IMR-90 (cell line): Measurements from ENCODE around the gene GJC1. TPM values are rescaled to one million over a fixed set of nuclear protein-coding genes. Genes with fewer than 3 reads are reported as not detected.

ENCODE experiments used
- ATAC-seq: fragments of 200-7000 bp; cut with Tn5 transposase; 2 replicates; pipeline ENCODE4 v1.9.1; 2020; ENCODE audit warnings: low read depth, mild to moderate bottlenecking, moderate library complexity
- BruUV-seq: library from RNA; stranded (reverse); fragments of 400-500 nt; replicated peaks from 2 replicates; lab custom pipeline; 2021; lab: Mats Ljungman, UMichigan
- CTCF ChIA-PET: fragments of 300-600 bp; formaldehyde crosslinking; extraction: SDS; loops from one replicate; lab custom pipeline; 2021; ENCODE audit warnings: antibody characterized with exemption; lab: Yijun Ruan, JAX
- POLR2A ChIA-PET: fragments of 300-600 bp; sonication (Branson Sonifier 250); formaldehyde crosslinking; loops from one replicate; lab custom pipeline; 2022; ENCODE audit warnings: antibody characterized with exemption; ENCODE audit not compliant: unreplicated experiment; lab: Charles Lee
- DNase-seq: peaks from one replicate; pipeline ENCODE4 v3.0.0; 2013
- H2AFZ ChIP-seq: replicated peaks from 2 replicates; pipeline ENCODE3; 2013; ENCODE audit warnings: low read length, mild to moderate bottlenecking; ENCODE audit not compliant: poor library complexity
- H2AK5ac ChIP-seq: 2 replicates; pipeline ENCODE4 v1.6.1; 2013; ENCODE audit warnings: low read depth, low read length, inconsistent platforms
- H2AK9ac ChIP-seq: replicated peaks from 2 replicates; pipeline ENCODE3; 2013; ENCODE audit warnings: mild to moderate bottlenecking, low read depth, low read length, moderate library complexity; ENCODE audit not compliant: poor library complexity
- H2BK120ac ChIP-seq: 2 replicates; pipeline ENCODE4 v1.6.1; 2013; ENCODE audit warnings: low read depth, low read length, inconsistent platforms
- H2BK15ac ChIP-seq: 3 replicates; pipeline ENCODE4 v1.6.1; 2013; ENCODE audit warnings: low read depth, low read length, inconsistent platforms
- H2BK20ac ChIP-seq: 2 replicates; pipeline ENCODE4 v1.6.1; 2013; ENCODE audit warnings: low read depth, mild to moderate bottlenecking, inconsistent platforms, low read length, moderate library complexity
- H2BK5ac ChIP-seq: 2 replicates; pipeline ENCODE4 v1.6.1; 2013; ENCODE audit warnings: mild to moderate bottlenecking, low read depth, low read length, inconsistent platforms; ENCODE audit not compliant: poor library complexity, severe bottlenecking
- H3K14ac ChIP-seq: replicated peaks from 2 replicates; pipeline ENCODE4 v1.6.1; 2013; ENCODE audit warnings: low read depth, low read length, inconsistent platforms
- H3K18ac ChIP-seq: 2 replicates; pipeline ENCODE4 v1.6.1; 2013; ENCODE audit warnings: low read depth, low read length, control low read depth
- H3K23ac ChIP-seq: 2 replicates; pipeline ENCODE4 v1.6.1; 2013; ENCODE audit warnings: low read depth, low read length, inconsistent platforms
- H3K27ac ChIP-seq: 2 replicates; pipeline ENCODE4 v1.5.1; 2013; ENCODE audit warnings: mild to moderate bottlenecking, control low read depth, low read length; ENCODE audit not compliant: insufficient read depth
- H3K27me3 ChIP-seq: 2 replicates; pipeline ENCODE4 v1.6.1; 2013; ENCODE audit warnings: low read length; ENCODE audit not compliant: control insufficient read depth, insufficient read depth
- H3K36me3 ChIP-seq: 2 replicates; pipeline ENCODE4 v1.6.1; 2013; ENCODE audit warnings: low read length, mixed read lengths; ENCODE audit not compliant: control insufficient read depth, insufficient read depth
- H3K4ac ChIP-seq: 2 replicates; pipeline ENCODE4 v1.6.1; 2013; ENCODE audit warnings: low read depth, low read length, inconsistent platforms
- H3K4me1 ChIP-seq: 2 replicates; pipeline ENCODE4 v1.6.1; 2013; ENCODE audit warnings: low read length, mixed read lengths; ENCODE audit not compliant: control insufficient read depth, insufficient read depth
- H3K4me2 ChIP-seq: 2 replicates; pipeline ENCODE4 v1.6.1; 2013; ENCODE audit warnings: low read depth, mild to moderate bottlenecking, control low read depth, low read length, moderate library complexity
- H3K4me3 ChIP-seq: 2 replicates; pipeline ENCODE4 v1.5.1; 2013; ENCODE audit warnings: low read depth, mild to moderate bottlenecking, control low read depth, low read length, moderate library complexity; ENCODE audit not compliant: insufficient read depth
- H3K56ac ChIP-seq: 2 replicates; pipeline ENCODE4 v1.6.1; 2013; ENCODE audit warnings: low read length, inconsistent platforms; ENCODE audit not compliant: insufficient read depth; ENCODE audit errors: extremely low read depth
- H3K79me1 ChIP-seq, 2 experiments: 2 replicates each; pipeline ENCODE4 v1.6.1; 2013; ENCODE audit warnings: low read length in 2 of 2, inconsistent platforms in 1 of 2, low read depth in 1 of 2
- H3K9ac ChIP-seq: 2 replicates; pipeline ENCODE4 v1.6.1; 2013; ENCODE audit warnings: low read depth, low read length, control low read depth
- H3K9me1 ChIP-seq: 2 replicates; pipeline ENCODE4 v1.6.1; 2013; ENCODE audit warnings: low read length, inconsistent platforms; ENCODE audit not compliant: insufficient read depth
- H3K9me3 ChIP-seq: 2 replicates; pipeline ENCODE4 v1.6.1; 2013; ENCODE audit warnings: low read length; ENCODE audit not compliant: control insufficient read depth, insufficient read depth
- H4K20me1 ChIP-seq: 2 replicates; pipeline ENCODE4 v1.6.1; 2013; ENCODE audit warnings: low read length, inconsistent platforms; ENCODE audit not compliant: insufficient read depth
- H4K5ac ChIP-seq: 2 replicates; pipeline ENCODE4 v1.6.1; 2013; ENCODE audit warnings: mild to moderate bottlenecking, low read depth, low read length, control low read depth
- H4K8ac ChIP-seq, 2 experiments: 2 replicates each; pipeline ENCODE4 v1.6.1; 2013; ENCODE audit warnings: low read depth in 2 of 2, low read length in 2 of 2, control low read depth in 1 of 2, inconsistent platforms in 1 of 2
- H4K91ac ChIP-seq: 2 replicates; pipeline ENCODE4 v1.6.1; 2013; ENCODE audit warnings: low read depth, low read length, inconsistent platforms; ENCODE audit not compliant: insufficient read depth
- BHLHE40 ChIP-seq: fragments of 150-350 bp; IDR thresholded peaks from 2 replicates; pipeline ENCODE4 v1.6.1; 2016; ENCODE audit warnings: mild to moderate bottlenecking, low read depth, low read length
- CEBPB ChIP-seq: IDR thresholded peaks from 2 replicates; pipeline ENCODE4 v1.6.1; 2012; ENCODE audit warnings: low read depth, low read length, improper control_type of control experiment
- CHD1 ChIP-seq: IDR thresholded peaks from 2 replicates; pipeline ENCODE4 v1.6.1; 2012; ENCODE audit warnings: low read depth, low read length, improper control_type of control experiment
- ELK1 ChIP-seq: fragments of 150-350 bp; IDR thresholded peaks from 2 replicates; pipeline ENCODE4 v1.6.1; 2016; ENCODE audit warnings: low read depth, mild to moderate bottlenecking, low read length, moderate library complexity, borderline replicate concordance
- FOS ChIP-seq: fragments of 150-350 bp; IDR thresholded peaks from 2 replicates; pipeline ENCODE4 v1.6.1; 2016; ENCODE audit warnings: low read depth, low read length
- MAFK ChIP-seq: IDR thresholded peaks from 2 replicates; pipeline ENCODE4 v1.6.1; 2012; ENCODE audit warnings: low read depth, low read length, improper control_type of control experiment
- MAZ ChIP-seq: IDR thresholded peaks from 2 replicates; pipeline ENCODE4 v1.6.1; 2012; ENCODE audit warnings: low read depth, mild to moderate bottlenecking, low read length, improper control_type of control experiment, moderate library complexity, borderline replicate concordance
- MXI1 ChIP-seq: IDR thresholded peaks from 2 replicates; pipeline ENCODE4 v1.6.1; 2012; ENCODE audit warnings: low read depth, mild to moderate bottlenecking, low read length, moderate library complexity, borderline replicate concordance
- NFE2L2 ChIP-seq: fragments of 150-350 bp; IDR thresholded peaks from 2 replicates; pipeline ENCODE4 v1.6.1; 2016; ENCODE audit warnings: low read depth, mild to moderate bottlenecking, low read length
- POLR2A ChIP-seq: IDR thresholded peaks from 2 replicates; pipeline ENCODE4 v1.6.1; 2012; ENCODE audit warnings: mild to moderate bottlenecking, low read depth, low read length
- RAD21 ChIP-seq: IDR thresholded peaks from 2 replicates; pipeline ENCODE4 v1.6.1; 2012; ENCODE audit warnings: low read length, improper control_type of control experiment
- RCOR1 ChIP-seq: IDR thresholded peaks from 2 replicates; pipeline ENCODE4 v1.6.1; 2012; ENCODE audit warnings: mild to moderate bottlenecking, low read length, improper control_type of control experiment; ENCODE audit not compliant: insufficient replicate concordance
- RFX5 ChIP-seq: IDR thresholded peaks from 2 replicates; pipeline ENCODE4 v1.8.0; 2012; ENCODE audit warnings: low read depth, mild to moderate bottlenecking, low read length, moderate library complexity
- SMC3 ChIP-seq: fragments of 150-350 bp; IDR thresholded peaks from 2 replicates; pipeline ENCODE4 v1.6.1; 2016; ENCODE audit warnings: low read depth, mild to moderate bottlenecking, antibody characterized with exemption, low read length, moderate library complexity
- WGBS, 2 experiments: methylation state at CpG; one replicate each; pipeline versions ENCODE4 v1.1.5 to v1.1.7; 2013; ENCODE audit warnings: missing lambda C conversion rate in 2 of 2; ENCODE audit not compliant: insufficient read length in 1 of 2; ENCODE audit errors: extremely low coverage in 2 of 2; 5-methylcytosine and 5-hydroxymethylcytosine counted together
- dilution Hi-C: fragments of 300-500 bp; cut with HindIII; formaldehyde crosslinking; loops from one replicate; pipeline ENCODE4 v1.14.3; 2018; ENCODE audit warnings: low sequenced_read_pairs; ENCODE audit not compliant: unreplicated experiment
- in situ Hi-C: fragments of 300-500 bp; cut with MboI; formaldehyde crosslinking; loops from 3 replicates; pipeline ENCODE4 v1.14.3; 2019; ENCODE audit warnings: low sequenced_read_pairs, inconsistent platforms, mixed read lengths
- intact Hi-C: fragments of 100-400 bp; cut with micrococcal nuclease; formaldehyde crosslinking; loops from 2 replicates; pipeline ENCODE4 v1.10.0; 2022
- polyA plus RNA-seq, 3 experiments: library from polyadenylated mRNA; depleted of rRNA; stranded (reverse); fragments of >200 nt; gene quantifications; 2 replicates each; pipeline ENCODE4 v1.2.3, GENCODE V29; 2012; ENCODE audit warnings: low replicate concordance in 1 of 3
- total RNA-seq: library from RNA; depleted of rRNA; stranded (reverse); fragments of >200 nt; gene quantifications from 2 replicates; pipeline ENCODE4 v1.2.3, GENCODE V29; 2012
- TF ChIP-seq, protein P1 (sequence below): fragments of 150-350 bp; IDR thresholded peaks from 2 replicates; pipeline ENCODE4 v1.6.1; 2017; ENCODE audit warnings: mild to moderate bottlenecking, antibody characterized with exemption, low read length, low read depth

GJC1 gene
- total and polyA plus RNA-seq, 2 of the 4 experiments (the other 2 are of a cell fraction), result 23.9 to 69.7 TPM

DNA sequence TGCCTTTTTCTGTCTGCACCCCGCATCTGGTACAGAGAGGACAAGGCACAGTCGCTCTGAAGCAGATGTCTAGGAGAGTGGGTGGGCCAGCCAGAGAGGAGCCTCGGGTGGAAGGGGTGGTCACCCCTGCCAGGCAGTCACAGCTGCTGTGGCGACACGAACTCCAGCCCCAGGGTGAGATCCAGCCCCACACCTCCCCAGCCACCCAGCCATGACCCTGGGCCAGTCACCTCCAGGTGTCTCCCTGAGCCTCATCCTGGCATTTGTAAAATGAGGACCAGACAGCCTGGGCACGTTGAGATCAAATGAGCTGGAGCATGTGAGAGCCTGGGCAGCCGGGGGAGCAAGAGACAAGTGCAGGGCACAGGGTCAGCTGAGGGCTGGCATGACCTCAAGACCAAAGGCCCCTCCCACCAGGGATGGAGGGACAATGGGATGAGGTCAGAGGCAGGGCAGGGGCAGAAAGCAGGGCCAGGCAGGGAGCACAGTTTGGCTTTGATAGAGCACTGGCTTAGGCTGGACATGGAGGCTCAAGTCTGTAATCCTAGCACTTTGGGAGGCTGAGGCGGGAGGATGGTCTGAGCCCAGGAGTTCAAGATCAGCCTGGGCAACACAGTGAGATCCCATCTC, 63.6 kb downstream of the GJC1 start:
- dilution Hi-C loops (no loop called here), in situ Hi-C loops (no loop called here), intact Hi-C loops (loop anchor here (10.0 kb wide), 1 partner anchor 232 kb away; no protein-coding TSS in a partner anchor)
- no TSS peak for BruUV-seq
- H3K79me1 ChIP-seq, result no peaks in the 10 kb centered on the region
- 76% methylated on average over 2 of the region's 8 CpGs; no CpG with 5 or more reads in 1 of the 2 experiments for WGBS, 2 experiments
- no peak overlapping the region for H3K18ac ChIP-seq
- H3K14ac ChIP-seq, result no peak overlapping the region
- H2BK5ac ChIP-seq, result no peak overlapping the region
- H3K4me3 ChIP-seq, result no peak overlapping the region
- no peak overlapping the region for H4K91ac ChIP-seq
- CTCF ChIA-PET, result no interaction called here
- H3K4me1 ChIP-seq, result no peaks in the 10 kb centered on the region
- no peak for ATAC-seq
- H2AK5ac ChIP-seq, result no peak overlapping the region
- H3K56ac ChIP-seq, result no peak overlapping the region
- no peak overlapping the region for H3K27ac ChIP-seq
- no peak overlapping the region for H2BK20ac ChIP-seq
- H2BK15ac ChIP-seq, result no peak overlapping the region
- POLR2A ChIA-PET, result no interaction called here
- no peak overlapping the region for H2AFZ ChIP-seq
- H2AK9ac ChIP-seq, result no peak overlapping the region
- no peaks in the 10 kb centered on the region for H3K9me3 ChIP-seq
- peaks cover 18% of the 10 kb centered on the region; the same call in 1 of the 2 replicates for H3K27me3 ChIP-seq
- H3K9me1 ChIP-seq, result no peaks in the 10 kb centered on the region
- no peak overlapping the region for H4K8ac ChIP-seq
- H3K9ac ChIP-seq, result no peak overlapping the region
- no peaks in the 10 kb centered on the region for H4K20me1 ChIP-seq
- H4K5ac ChIP-seq, result no peak overlapping the region
- no peak overlapping the region for H3K23ac ChIP-seq
- H3K36me3 ChIP-seq, result no peaks in the 10 kb centered on the region
- no peak for TF ChIP-seq MAZ
- TF ChIP-seq CEBPB, result no peak
- no peak for TF ChIP-seq MAFK
- no peak for TF ChIP-seq BHLHE40
- TF ChIP-seq ELK1, result no peak
- no peak for TF ChIP-seq RAD21
- TF ChIP-seq SMC3, result no peak
- TF ChIP-seq, protein P1, sequence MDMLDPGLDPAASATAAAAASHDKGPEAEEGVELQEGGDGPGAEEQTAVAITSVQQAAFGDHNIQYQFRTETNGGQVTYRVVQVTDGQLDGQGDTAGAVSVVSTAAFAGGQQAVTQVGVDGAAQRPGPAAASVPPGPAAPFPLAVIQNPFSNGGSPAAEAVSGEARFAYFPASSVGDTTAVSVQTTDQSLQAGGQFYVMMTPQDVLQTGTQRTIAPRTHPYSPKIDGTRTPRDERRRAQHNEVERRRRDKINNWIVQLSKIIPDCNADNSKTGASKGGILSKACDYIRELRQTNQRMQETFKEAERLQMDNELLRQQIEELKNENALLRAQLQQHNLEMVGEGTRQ, result no peak
- TF ChIP-seq RFX5, result no peak
- TF ChIP-seq NFE2L2, result no peak
- TF ChIP-seq CHD1, result no peak
- TF ChIP-seq FOS, result no peak
- no peak for TF ChIP-seq RCOR1
- no peak for TF ChIP-seq POLR2A
- TF ChIP-seq MXI1, result no peak
- H3K4ac ChIP-seq, result no peak overlapping the region
- DNase-seq, result no peak
- H3K4me2 ChIP-seq, result no peak overlapping the region
- H2BK120ac ChIP-seq, result no peak overlapping the region
